ENCODE measurements around the gene PCGF6. TPM values are rescaled to one million over a fixed set of nuclear protein-coding genes. Genes with fewer than 3 reads are reported as not detected.
"Not testable (repeated sequence)": the region's sequence is repeated elsewhere in the genome, so short reads cannot be mapped to it uniquely, and the experiment has no call there.

PCGF6 gene
- total RNA-seq, 1 experiment from 2014 or later = 9.1 TPM

DNA sequence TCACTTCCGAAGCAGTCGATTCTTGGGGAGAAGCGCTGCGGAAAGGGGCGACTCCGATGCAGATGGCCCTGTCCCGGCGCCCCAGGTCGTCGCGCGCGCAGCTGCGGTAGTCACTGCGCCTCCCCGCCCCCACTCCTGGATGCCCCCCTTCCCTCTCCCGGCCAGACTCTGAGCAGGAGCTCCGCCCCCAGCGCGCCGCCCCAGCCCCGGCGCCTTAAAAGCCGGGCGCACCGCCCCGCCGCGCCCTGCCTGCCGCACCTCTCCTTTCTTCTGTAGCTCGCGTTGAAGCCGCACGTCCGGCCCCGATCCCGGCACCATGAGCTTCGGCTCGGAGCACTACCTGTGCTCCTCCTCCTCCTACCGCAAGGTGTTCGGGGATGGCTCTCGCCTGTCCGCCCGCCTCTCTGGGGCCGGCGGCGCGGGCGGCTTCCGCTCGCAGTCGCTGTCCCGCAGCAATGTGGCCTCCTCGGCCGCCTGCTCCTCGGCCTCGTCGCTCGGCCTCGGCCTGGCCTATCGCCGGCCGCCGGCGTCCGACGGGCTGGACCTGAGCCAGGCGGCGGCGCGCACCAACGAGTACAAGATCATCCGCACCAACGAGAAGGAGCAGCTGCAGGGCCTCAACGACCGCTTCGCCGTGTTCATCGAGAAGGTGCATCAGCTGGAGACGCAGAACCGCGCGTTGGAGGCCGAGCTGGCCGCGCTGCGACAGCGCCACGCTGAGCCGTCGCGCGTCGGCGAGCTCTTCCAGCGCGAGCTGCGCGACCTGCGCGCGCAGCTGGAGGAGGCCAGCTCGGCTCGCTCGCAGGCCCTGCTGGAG, 73.8 kb downstream of the PCGF6 start, which contains the start of gene INA:
Gene INA, plus strand, starts transcription at position 243 of the 817 bp plus-strand sequence. Its CDS starts 74 bp downstream, at position 317.
- DNase-seq (ENCODE audit: low read depth, low spot score) = peak; percentile 14
- in situ Hi-C loops (cut with HindIII; ENCODE audit: low pct_unique_long_range_greater_than_20kb, low sequenced_read_pairs) = no loop called here

- DNase-seq (ENCODE audit: low read depth, low spot score) = no peak
- in situ Hi-C loops (cut with HindIII; ENCODE audit: low pct_unique_long_range_greater_than_20kb, low sequenced_read_pairs) = no loop called here
Measured at GRCh38 chr10:103276251-103276895, 74.6 kb downstream of the PCGF6 start.

- DNase-seq (ENCODE audit: low read depth, low spot score) = peak; percentile 67
- in situ Hi-C loops (cut with HindIII; ENCODE audit: low pct_unique_long_range_greater_than_20kb, low sequenced_read_pairs) = no loop called here
Measured at GRCh38 chr10:103273041-103273441, 77.9 kb downstream of the PCGF6 start.

GRCh38 chr10:103265717-103266329, 85.1 kb downstream of the PCGF6 start:
- in situ Hi-C loops (cut with HindIII; ENCODE audit: low pct_unique_long_range_greater_than_20kb, low sequenced_read_pairs) = no loop called here
- DNase-seq (ENCODE audit: low read depth, low spot score) = peak; percentile 54

- no peak for DNase-seq (ENCODE audit: low read depth, low spot score)
- in situ Hi-C loops (cut with HindIII; ENCODE audit: low pct_unique_long_range_greater_than_20kb, low sequenced_read_pairs) = no loop called here
Measured at GRCh38 chr10:103262229-103262628, 88.7 kb downstream of the PCGF6 start.

GRCh38 chr10:103259989-103260388, 91.0 kb downstream of the PCGF6 start:
- in situ Hi-C loops (cut with HindIII; ENCODE audit: low pct_unique_long_range_greater_than_20kb, low sequenced_read_pairs) = no loop called here

GRCh38 chr10:103258928-103259327, 92.0 kb downstream of the PCGF6 start:
- DNase-seq (ENCODE audit: low read depth, low spot score); in situ Hi-C loops (cut with HindIII; ENCODE audit: low pct_unique_long_range_greater_than_20kb, low sequenced_read_pairs): not testable (repeated sequence)

More at GRCh38 chr10:103259989-103260388, 91.0 kb downstream of the PCGF6 start:
- DNase-seq (ENCODE audit: low read depth, low spot score) = no peak

DNA sequence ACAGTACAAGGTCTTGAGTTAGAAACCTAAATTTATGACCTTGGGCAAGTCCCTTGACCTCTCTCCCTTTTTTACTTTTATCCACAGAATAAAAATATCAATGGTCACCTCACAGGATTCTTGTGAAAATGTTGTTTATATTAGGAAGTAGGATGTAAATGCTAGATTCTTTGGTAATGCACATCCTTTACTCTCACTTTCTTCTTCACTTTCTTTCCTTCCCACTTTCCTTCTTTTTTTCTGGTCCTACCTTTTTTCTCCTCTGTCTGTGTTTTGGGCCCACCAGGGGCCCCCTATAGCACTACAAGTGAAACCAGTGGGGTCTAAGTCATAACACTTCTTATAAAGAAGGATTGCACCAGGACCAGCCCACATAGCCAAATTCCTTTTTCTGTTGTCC, 93.1 kb downstream of the PCGF6 start:
- DNase-seq (ENCODE audit: low read depth, low spot score) = no peak
- in situ Hi-C loops (cut with HindIII; ENCODE audit: low pct_unique_long_range_greater_than_20kb, low sequenced_read_pairs) = no loop called here

GRCh38 chr10:103256613-103257012, 94.3 kb downstream of the PCGF6 start:
- in situ Hi-C loops (cut with HindIII; ENCODE audit: low pct_unique_long_range_greater_than_20kb, low sequenced_read_pairs) = no loop called here
- no peak for DNase-seq (ENCODE audit: low read depth, low spot score)

- DNase-seq (ENCODE audit: low read depth, low spot score) = no peak
- in situ Hi-C loops (cut with HindIII; ENCODE audit: low pct_unique_long_range_greater_than_20kb, low sequenced_read_pairs) = no loop called here
Measured at GRCh38 chr10:103254538-103255325, 96.2 kb downstream of the PCGF6 start.

DNA sequence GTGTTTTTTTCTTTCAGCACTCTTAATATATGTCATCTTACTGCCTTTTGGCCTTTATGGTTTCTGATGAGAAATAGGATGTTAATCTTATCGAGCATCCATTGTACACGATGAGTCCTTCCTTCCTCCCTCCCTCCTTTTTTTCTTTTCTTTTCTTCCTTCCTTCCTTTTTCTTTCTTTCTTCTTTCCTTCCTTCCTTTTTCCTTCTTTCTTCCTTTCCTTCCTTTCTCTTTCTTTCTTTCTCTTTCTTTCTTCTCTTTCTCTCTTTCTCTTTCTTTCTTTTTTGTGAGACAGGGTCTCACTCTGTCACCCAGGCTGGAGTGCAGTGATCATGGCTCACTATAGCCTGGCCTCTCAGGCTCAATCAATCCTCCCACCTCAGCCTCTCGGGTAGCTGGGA, 96.8 kb downstream of the PCGF6 start:
- no peak for DNase-seq (ENCODE audit: low read depth, low spot score)
- in situ Hi-C loops (cut with HindIII; ENCODE audit: low pct_unique_long_range_greater_than_20kb, low sequenced_read_pairs) = no loop called here

Small RNA genes within 50 kb of the gene (small RNA-seq; reads per million reads assigned to genes)
- gene RNU11-3P = 0 to 0.05 reads per million in 2 experiments

Other genes starting within 250 kb of the PCGF6 start
- 35.5 and 37.4 TPM in 2 replicates for gene NT5C2, start 157.9 kb downstream of the PCGF6 start, total RNA-seq (2014; rRNA removed; shearing (Covaris generic))
- gene RPEL1, start 105.3 kb downstream of the PCGF6 start, total RNA-seq (2014; rRNA removed; shearing (Covaris generic)) = 0.05 TPM in 1 of 2 replicates, not detected in the other
- 0.37 and 0.56 TPM in 2 replicates for gene INA, start 74.0 kb downstream of the PCGF6 start, total RNA-seq (2014; rRNA removed; shearing (Covaris generic))
- gene TAF5, start 16.8 kb upstream of the PCGF6 start, total RNA-seq (2014; rRNA removed; shearing (Covaris generic)) = 2.8 and 3.5 TPM in 2 replicates
- 420 and 471 TPM in 2 replicates for gene ATP5MK, start 45.3 kb upstream of the PCGF6 start, total RNA-seq (2014; rRNA removed; shearing (Covaris generic))
- gene PDCD11, start 45.5 kb upstream of the PCGF6 start, total RNA-seq (2014; rRNA removed; shearing (Covaris generic)) = 31.8 and 38.1 TPM in 2 replicates
- not detected in 2 replicates for gene CALHM2, start 101.2 kb upstream of the PCGF6 start, total RNA-seq (2014; rRNA removed; shearing (Covaris generic))
- not detected in 2 replicates for gene CALHM1, start 107.8 kb upstream of the PCGF6 start, total RNA-seq (2014; rRNA removed; shearing (Covaris generic))
- not detected in 2 replicates for gene CALHM3, start 128.1 kb upstream of the PCGF6 start, total RNA-seq (2014; rRNA removed; shearing (Covaris generic))
- 0.58 TPM in 1 of 2 replicates, not detected in the other for gene NEURL1, start 142.6 kb upstream of the PCGF6 start, total RNA-seq (2014; rRNA removed; shearing (Covaris generic))

Measured in SK-MEL-5 (cell line).